HepG2 (cell line): ENCODE data around the gene CYP21A2. TPM values are rescaled to one million over a fixed set of nuclear protein-coding genes. Genes with fewer than 3 reads are reported as not detected.

Experiments
- HNRNPH1 ChIP-seq: fragments of 200-400 bp; formaldehyde crosslinking; optimal IDR thresholded peaks from 2 replicates; pipeline ENCODE3; 2017; ENCODE audit warnings: mild to moderate bottlenecking, low read depth, low read length
- JARID2 ChIP-seq: sonication (generic); formaldehyde crosslinking; IDR thresholded peaks from 2 replicates; pipeline ENCODE4 v1.8.1; 2023; ENCODE audit warnings: missing genetic modification reagents, inconsistent platforms; ENCODE audit not compliant: insufficient replicate concordance
- KAT7 ChIP-seq: IDR thresholded peaks from 2 replicates; pipeline ENCODE4 v1.6.1; 2018; ENCODE audit warnings: borderline replicate concordance, missing compliant biosample characterization
- RARA ChIP-seq: IDR thresholded peaks from 2 replicates; pipeline ENCODE4 v1.6.1; 2016; ENCODE audit warnings: missing genetic modification reagents, missing compliant biosample characterization
- RXRA ChIP-seq: sonication (generic); formaldehyde crosslinking; IDR thresholded peaks from 2 replicates; pipeline ENCODE4 v1.5.1; 2020; ENCODE audit warnings: missing genetic modification reagents
- SATB2 ChIP-seq: sonication (generic); formaldehyde crosslinking; IDR thresholded peaks from 2 replicates; pipeline ENCODE4 v1.5.0; 2020; ENCODE audit warnings: missing genetic modification reagents
- ZNF24 ChIP-seq: fragments of 450-650 bp; IDR thresholded peaks from 2 replicates; pipeline ENCODE4 v1.6.1; 2017; ENCODE audit warnings: antibody characterized with exemption, mild to moderate bottlenecking
- ZNF383 ChIP-seq: sonication (generic); formaldehyde crosslinking; IDR thresholded peaks from 2 replicates; pipeline ENCODE4 v1.4.0; 2020; ENCODE audit warnings: missing genetic modification reagents, mild to moderate bottlenecking, borderline replicate concordance
- ZNF430 ChIP-seq: sonication (generic); formaldehyde crosslinking; IDR thresholded peaks from 2 replicates; pipeline ENCODE4 v1.9.0; 2021; ENCODE audit warnings: mild to moderate bottlenecking, missing genetic modification reagents
- ZNF749 ChIP-seq: sonication (generic); formaldehyde crosslinking; IDR thresholded peaks from 2 replicates; pipeline ENCODE4 v1.8.0; 2022; ENCODE audit warnings: mild to moderate bottlenecking, missing genetic modification reagents, moderate library complexity, borderline replicate concordance
- ZNF816 ChIP-seq: sonication (generic); formaldehyde crosslinking; IDR thresholded peaks from 2 replicates; pipeline ENCODE4 v1.8.0; 2022; ENCODE audit warnings: missing genetic modification reagents, mild to moderate bottlenecking, borderline replicate concordance
- polyA plus RNA-seq, 8 experiments: library from polyadenylated mRNA; depleted of rRNA in 3 of 8; stranded (reverse) in 7 of 8; unstranded in 1 of 8; fragments of >200 nt; fragmentation: Illumina TruSeq in 4 of 8; extraction: Trizol in 4 of 8; gene quantifications; 2 replicates each; pipeline versions ENCODE4 v1.2.1 to v1.2.3, GENCODE V29; 2011 to 2016; ENCODE audit warnings: low read depth in 4 of 8, missing spikeins in 1 of 8, mixed read lengths in 1 of 8; ENCODE audit not compliant: insufficient read depth in 1 of 8
- total RNA-seq, 5 experiments: library from RNA; depleted of rRNA; stranded (reverse); fragments of >200 nt; fragmentation: Illumina TruSeq; extraction: Trizol; gene quantifications; 2 replicates each; pipeline ENCODE4 v1.2.3, GENCODE V29; 2016; ENCODE audit warnings: low read depth in 1 of 5
- TF ChIP-seq, protein P1 (sequence below): fragments of 450-650 bp; IDR thresholded peaks from 2 replicates; pipeline ENCODE4 v1.6.1; 2017
- TF ChIP-seq, protein P2 (sequence below): sonication (generic); formaldehyde crosslinking; IDR thresholded peaks from 2 replicates; pipeline ENCODE4 v1.8.1; 2023; ENCODE audit warnings: mild to moderate bottlenecking, inconsistent platforms, moderate library complexity, missing genetic modification reagents, borderline replicate concordance
- TF ChIP-seq, protein P3 (sequence below): sonication (generic); formaldehyde crosslinking; IDR thresholded peaks from 2 replicates; pipeline ENCODE4 v1.5.1; 2020; ENCODE audit warnings: missing genetic modification reagents, mild to moderate bottlenecking, borderline replicate concordance
- TF ChIP-seq, protein P4 (sequence below): sonication (generic); formaldehyde crosslinking; IDR thresholded peaks from 2 replicates; pipeline ENCODE4 v1.5.1; 2020; ENCODE audit warnings: mild to moderate bottlenecking, moderate library complexity, missing genetic modification reagents
- TF ChIP-seq, protein P5 (sequence below): sonication (generic); formaldehyde crosslinking; IDR thresholded peaks from 2 replicates; pipeline ENCODE4 v1.8.0; 2022; ENCODE audit warnings: mild to moderate bottlenecking, missing genetic modification reagents; ENCODE audit not compliant: insufficient replicate concordance
- TF ChIP-seq, protein P6 (sequence below): sonication (generic); formaldehyde crosslinking; IDR thresholded peaks from 2 replicates; pipeline ENCODE4 v1.4.0; 2020; ENCODE audit warnings: mild to moderate bottlenecking, missing genetic modification reagents
- TF ChIP-seq, protein P7 (sequence below): fragments of 450-650 bp; IDR thresholded peaks from 2 replicates; pipeline ENCODE4 v1.6.1; 2016

Gene CYP21A2
- total and polyA plus RNA-seq, 2 of the 13 experiments (the other 11 are each of a cell fraction or from before 2014, with no cell fraction given) = 1.5 to 6.3 TPM

DNA sequence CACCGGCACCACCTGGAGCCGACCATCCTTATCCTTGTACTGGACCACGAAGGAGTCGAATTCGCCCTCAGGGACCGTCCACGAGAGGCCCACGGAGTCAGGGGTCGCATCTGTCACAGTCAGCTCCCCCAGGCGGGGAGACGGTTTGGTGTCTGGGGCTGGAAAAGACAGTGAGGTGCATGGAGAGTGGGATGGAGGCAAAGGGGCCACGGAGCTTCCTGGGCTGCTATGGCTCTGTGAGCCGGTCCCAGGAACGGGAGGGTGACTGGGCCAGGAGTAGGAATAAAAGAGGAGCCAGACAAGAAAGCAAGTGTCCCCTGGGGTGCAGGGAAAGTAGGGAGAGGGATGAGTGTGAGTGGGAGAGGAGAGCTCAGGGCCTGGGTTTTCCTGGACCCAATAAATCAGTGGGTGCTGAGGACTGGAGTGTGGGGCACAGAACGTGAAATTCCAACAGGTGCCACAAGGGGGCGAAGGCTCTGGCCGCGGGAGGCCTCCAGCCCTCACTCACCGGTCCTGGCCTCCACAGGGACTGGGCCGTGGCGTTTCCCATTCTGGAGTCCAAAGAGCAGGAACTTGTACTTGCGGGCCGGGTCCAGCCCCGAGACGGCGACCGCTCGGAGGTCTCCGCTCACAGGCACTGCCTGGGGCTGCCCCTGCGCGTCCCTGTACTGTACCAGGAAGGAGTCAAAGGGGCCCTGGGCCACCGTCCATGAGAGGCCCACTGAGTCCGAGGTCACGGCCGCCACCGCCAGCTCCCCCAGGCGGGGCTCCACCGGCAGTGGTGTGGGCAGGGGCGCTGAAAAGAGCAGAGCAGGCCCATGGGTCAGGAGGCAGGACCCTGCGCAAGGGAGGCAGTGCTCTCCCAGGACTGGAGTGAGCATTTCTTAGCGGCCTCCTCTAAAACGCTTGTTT lies 9.9 kb downstream of the CYP21A2 start (continued):
- TF ChIP-seq, protein P1, sequence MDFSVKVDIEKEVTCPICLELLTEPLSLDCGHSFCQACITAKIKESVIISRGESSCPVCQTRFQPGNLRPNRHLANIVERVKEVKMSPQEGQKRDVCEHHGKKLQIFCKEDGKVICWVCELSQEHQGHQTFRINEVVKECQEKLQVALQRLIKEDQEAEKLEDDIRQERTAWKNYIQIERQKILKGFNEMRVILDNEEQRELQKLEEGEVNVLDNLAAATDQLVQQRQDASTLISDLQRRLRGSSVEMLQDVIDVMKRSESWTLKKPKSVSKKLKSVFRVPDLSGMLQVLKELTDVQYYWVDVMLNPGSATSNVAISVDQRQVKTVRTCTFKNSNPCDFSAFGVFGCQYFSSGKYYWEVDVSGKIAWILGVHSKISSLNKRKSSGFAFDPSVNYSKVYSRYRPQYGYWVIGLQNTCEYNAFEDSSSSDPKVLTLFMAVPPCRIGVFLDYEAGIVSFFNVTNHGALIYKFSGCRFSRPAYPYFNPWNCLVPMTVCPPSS = no peak
- peak; percentile 48; the same call in 1 of the 2 replicates for TF ChIP-seq RARA
- TF ChIP-seq ZNF816 (CRISPR knock-in tag) = peak; percentile 66; the same call in 1 of the 2 replicates
- TF ChIP-seq ZNF24 = no peak
- TF ChIP-seq SATB2 (CRISPR knock-in tag) = no peak
- TF ChIP-seq, protein P2, sequence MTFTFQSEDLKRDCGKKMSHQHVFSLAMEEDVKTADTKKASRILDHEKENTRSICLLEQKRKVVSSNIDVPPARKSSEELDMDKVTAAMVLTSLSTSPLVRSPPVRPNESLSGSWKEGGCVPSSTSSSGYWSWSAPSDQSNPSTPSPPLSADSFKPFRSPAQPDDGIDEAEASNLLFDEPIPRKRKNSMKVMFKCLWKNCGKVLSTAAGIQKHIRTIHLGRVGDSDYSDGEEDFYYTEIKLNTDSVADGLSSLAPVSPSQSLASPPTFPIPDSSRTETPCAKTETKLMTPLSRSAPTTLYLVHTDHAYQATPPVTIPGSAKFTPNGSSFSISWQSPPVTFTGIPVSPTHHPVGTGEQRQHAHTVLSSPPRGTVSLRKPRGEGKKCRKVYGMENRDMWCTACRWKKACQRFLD = 0 out of 2 replicates have a peak, but pooled peaks have one; percentile 80
- TF ChIP-seq, protein P3, sequence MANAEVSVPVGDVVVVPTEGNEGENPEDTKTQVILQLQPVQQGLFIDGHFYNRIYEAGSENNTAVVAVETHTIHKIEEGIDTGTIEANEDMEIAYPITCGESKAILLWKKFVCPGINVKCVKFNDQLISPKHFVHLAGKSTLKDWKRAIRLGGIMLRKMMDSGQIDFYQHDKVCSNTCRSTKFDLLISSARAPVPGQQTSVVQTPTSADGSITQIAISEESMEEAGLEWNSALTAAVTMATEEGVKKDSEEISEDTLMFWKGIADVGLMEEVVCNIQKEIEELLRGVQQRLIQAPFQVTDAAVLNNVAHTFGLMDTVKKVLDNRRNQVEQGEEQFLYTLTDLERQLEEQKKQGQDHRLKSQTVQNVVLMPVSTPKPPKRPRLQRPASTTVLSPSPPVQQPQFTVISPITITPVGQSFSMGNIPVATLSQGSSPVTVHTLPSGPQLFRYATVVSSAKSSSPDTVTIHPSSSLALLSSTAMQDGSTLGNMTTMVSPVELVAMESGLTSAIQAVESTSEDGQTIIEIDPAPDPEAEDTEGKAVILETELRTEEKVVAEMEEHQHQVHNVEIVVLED (CRISPR knock-in tag) = peak; percentile 73
- TF ChIP-seq, protein P4, sequence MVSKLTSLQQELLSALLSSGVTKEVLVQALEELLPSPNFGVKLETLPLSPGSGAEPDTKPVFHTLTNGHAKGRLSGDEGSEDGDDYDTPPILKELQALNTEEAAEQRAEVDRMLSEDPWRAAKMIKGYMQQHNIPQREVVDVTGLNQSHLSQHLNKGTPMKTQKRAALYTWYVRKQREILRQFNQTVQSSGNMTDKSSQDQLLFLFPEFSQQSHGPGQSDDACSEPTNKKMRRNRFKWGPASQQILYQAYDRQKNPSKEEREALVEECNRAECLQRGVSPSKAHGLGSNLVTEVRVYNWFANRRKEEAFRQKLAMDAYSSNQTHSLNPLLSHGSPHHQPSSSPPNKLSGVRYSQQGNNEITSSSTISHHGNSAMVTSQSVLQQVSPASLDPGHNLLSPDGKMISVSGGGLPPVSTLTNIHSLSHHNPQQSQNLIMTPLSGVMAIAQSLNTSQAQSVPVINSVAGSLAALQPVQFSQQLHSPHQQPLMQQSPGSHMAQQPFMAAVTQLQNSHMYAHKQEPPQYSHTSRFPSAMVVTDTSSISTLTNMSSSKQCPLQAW = peak; percentile 83; the same call in 1 of the 2 replicates
- TF ChIP-seq, protein P5, sequence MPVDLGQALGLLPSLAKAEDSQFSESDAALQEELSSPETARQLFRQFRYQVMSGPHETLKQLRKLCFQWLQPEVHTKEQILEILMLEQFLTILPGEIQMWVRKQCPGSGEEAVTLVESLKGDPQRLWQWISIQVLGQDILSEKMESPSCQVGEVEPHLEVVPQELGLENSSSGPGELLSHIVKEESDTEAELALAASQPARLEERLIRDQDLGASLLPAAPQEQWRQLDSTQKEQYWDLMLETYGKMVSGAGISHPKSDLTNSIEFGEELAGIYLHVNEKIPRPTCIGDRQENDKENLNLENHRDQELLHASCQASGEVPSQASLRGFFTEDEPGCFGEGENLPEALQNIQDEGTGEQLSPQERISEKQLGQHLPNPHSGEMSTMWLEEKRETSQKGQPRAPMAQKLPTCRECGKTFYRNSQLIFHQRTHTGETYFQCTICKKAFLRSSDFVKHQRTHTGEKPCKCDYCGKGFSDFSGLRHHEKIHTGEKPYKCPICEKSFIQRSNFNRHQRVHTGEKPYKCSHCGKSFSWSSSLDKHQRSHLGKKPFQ (CRISPR knock-in tag) = no peak
- TF ChIP-seq, protein P6, sequence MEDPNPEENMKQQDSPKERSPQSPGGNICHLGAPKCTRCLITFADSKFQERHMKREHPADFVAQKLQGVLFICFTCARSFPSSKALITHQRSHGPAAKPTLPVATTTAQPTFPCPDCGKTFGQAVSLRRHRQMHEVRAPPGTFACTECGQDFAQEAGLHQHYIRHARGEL (CRISPR knock-in tag) = no peak
- TF ChIP-seq RXRA (CRISPR knock-in tag) = peak; percentile 81
- peak; percentile 71; the same call in 1 of the 2 replicates for TF ChIP-seq ZNF383 (CRISPR knock-in tag)
- peak; percentile 94 for TF ChIP-seq KAT7
- TF ChIP-seq ZNF430 (CRISPR knock-in tag) = peak; percentile 53; the same call in 1 of the 2 replicates
- TF ChIP-seq HNRNPH1 = no peak
- TF ChIP-seq, protein P7, sequence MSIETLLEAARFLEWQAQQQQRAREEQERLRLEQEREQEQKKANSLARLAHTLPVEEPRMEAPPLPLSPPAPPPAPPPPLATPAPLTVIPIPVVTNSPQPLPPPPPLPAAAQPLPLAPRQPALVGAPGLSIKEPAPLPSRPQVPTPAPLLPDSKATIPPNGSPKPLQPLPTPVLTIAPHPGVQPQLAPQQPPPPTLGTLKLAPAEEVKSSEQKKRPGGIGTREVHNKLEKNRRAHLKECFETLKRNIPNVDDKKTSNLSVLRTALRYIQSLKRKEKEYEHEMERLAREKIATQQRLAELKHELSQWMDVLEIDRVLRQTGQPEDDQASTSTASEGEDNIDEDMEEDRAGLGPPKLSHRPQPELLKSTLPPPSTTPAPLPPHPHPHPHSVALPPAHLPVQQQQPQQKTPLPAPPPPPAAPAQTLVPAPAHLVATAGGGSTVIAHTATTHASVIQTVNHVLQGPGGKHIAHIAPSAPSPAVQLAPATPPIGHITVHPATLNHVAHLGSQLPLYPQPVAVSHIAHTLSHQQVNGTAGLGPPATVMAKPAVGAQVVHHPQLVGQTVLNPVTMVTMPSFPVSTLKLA = no peak
- TF ChIP-seq JARID2 (CRISPR knock-in tag) = peak; percentile 91
- TF ChIP-seq ZNF749 = no peak
